ENCODE measurements around the gene UNC93B1. TPM values are rescaled to one million over a fixed set of nuclear protein-coding genes. Genes with fewer than 3 reads are reported as not detected.
A peak's percentile ranks its signal among the peaks of the same experiment; 100 is the strongest.

Gene UNC93B1
- total RNA-seq, 1 donor from 2014 or later: 0.86 TPM

DNA sequence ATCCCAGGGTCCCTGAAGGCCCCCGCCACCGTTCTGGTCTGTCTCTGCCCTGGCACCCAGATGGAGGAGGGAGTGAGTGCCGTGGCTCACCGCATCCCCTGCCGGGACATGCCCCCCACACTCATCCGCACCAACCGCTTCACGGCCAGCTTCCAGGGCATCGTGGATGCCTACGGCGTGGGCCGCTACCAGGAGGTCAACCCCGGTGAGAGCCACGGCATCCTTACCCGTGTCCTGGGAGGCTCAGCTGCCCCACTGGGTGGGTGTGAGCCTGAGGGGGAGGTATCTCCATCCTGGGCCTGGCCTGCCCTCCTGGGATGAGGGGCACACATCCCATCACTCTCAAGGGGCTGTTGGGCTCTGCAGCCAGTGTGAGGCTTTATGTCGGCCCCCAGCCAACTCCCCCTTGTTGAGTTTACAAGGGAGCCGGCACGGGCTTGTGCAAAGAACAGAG, 41.0 kb upstream of the UNC93B1 start:
- no peak for DNase-seq
- Mint-ChIP-seq H3K27ac (ENCODE audit: unreplicated experiment) (no peak overlapping the region), H3K27me3 (ENCODE audit: unreplicated experiment) (peaks cover 3% of the 10 kb centered on the region), H3K9me3 (ENCODE audit: unreplicated experiment) (peaks cover 3% of the 10 kb centered on the region), H3K36me3 (ENCODE audit: unreplicated experiment) (no peaks in the 10 kb centered on the region), H3K4me1 (ENCODE audit: low read depth, unreplicated experiment) (peaks cover under 1% of the 10 kb centered on the region), H3K4me3 (ENCODE audit: unreplicated experiment) (no peak overlapping the region)
- TF ChIP-seq, protein P1, sequence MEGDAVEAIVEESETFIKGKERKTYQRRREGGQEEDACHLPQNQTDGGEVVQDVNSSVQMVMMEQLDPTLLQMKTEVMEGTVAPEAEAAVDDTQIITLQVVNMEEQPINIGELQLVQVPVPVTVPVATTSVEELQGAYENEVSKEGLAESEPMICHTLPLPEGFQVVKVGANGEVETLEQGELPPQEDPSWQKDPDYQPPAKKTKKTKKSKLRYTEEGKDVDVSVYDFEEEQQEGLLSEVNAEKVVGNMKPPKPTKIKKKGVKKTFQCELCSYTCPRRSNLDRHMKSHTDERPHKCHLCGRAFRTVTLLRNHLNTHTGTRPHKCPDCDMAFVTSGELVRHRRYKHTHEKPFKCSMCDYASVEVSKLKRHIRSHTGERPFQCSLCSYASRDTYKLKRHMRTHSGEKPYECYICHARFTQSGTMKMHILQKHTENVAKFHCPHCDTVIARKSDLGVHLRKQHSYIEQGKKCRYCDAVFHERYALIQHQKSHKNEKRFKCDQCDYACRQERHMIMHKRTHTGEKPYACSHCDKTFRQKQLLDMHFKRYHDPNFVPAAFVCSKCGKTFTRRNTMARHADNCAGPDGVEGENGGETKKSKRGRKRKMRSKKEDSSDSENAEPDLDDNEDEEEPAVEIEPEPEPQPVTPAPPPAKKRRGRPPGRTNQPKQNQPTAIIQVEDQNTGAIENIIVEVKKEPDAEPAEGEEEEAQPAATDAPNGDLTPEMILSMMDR (IDR thresholded peaks at IDR 0.05; ENCODE audit: partially characterized antibody, unreplicated experiment): no peak

- Mint-ChIP-seq H3K27me3 (ENCODE audit: unreplicated experiment) (peaks cover 3% of the 10 kb centered on the region), H3K27ac (ENCODE audit: unreplicated experiment) (no peak overlapping the region), H3K9me3 (ENCODE audit: unreplicated experiment) (peaks cover 3% of the 10 kb centered on the region)
These were observed 40.4 kb upstream of the UNC93B1 start for GRCh38 chr11:68044145-68044813.

GRCh38 chr11:68043349-68044144, 39.6 kb upstream of the UNC93B1 start:
- Mint-ChIP-seq H3K4me1 (ENCODE audit: low read depth, unreplicated experiment) (peaks cover 2% of the 10 kb centered on the region), H3K36me3 (ENCODE audit: unreplicated experiment) (no peaks in the 10 kb centered on the region), H3K27me3 (ENCODE audit: unreplicated experiment) (peaks cover 3% of the 10 kb centered on the region), H3K9me3 (ENCODE audit: unreplicated experiment) (peaks cover 2% of the 10 kb centered on the region), H3K4me3 (ENCODE audit: unreplicated experiment) (no peak overlapping the region), H3K27ac (ENCODE audit: unreplicated experiment) (no peak overlapping the region)
- TF ChIP-seq, protein P1 (IDR thresholded peaks at IDR 0.05; ENCODE audit: partially characterized antibody, unreplicated experiment): no peak
- peak; percentile 68 for DNase-seq

More at GRCh38 chr11:68044145-68044813, 40.4 kb upstream of the UNC93B1 start:
- no peak overlapping the region for H3K4me3 Mint-ChIP-seq (ENCODE audit: unreplicated experiment)
- DNase-seq: no peak
- peaks cover 2% of the 10 kb centered on the region for H3K4me1 Mint-ChIP-seq (ENCODE audit: low read depth, unreplicated experiment)
- TF ChIP-seq, protein P1 (IDR thresholded peaks at IDR 0.05; ENCODE audit: partially characterized antibody, unreplicated experiment): no peak
- H3K36me3 Mint-ChIP-seq (ENCODE audit: unreplicated experiment): no peaks in the 10 kb centered on the region

DNA sequence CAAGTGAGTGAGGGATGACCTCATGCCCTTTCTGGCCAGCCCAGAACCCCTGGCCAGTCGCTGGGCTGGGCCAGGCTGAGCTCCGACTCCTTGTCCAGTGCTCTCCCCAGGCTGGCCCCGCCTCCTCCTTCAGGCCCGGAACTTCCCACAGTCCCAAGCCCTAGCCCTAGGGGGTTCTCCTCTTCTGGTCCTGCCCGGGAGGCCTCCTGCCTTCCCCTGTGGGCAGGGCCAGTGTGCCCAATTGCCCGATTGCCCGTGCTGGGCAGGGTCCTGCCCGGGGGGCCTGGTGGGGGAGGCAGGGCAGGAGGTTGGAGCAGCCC, 39.1 kb upstream of the UNC93B1 start:
- Mint-ChIP-seq H3K36me3 (ENCODE audit: unreplicated experiment) (no peaks in the 10 kb centered on the region), H3K27ac (ENCODE audit: unreplicated experiment) (no peak overlapping the region), H3K9me3 (ENCODE audit: unreplicated experiment) (peaks cover 2% of the 10 kb centered on the region), H3K4me3 (ENCODE audit: unreplicated experiment) (no peak overlapping the region), H3K4me1 (ENCODE audit: low read depth, unreplicated experiment) (peaks cover 2% of the 10 kb centered on the region), H3K27me3 (ENCODE audit: unreplicated experiment) (peaks cover 3% of the 10 kb centered on the region)
- no peak for DNase-seq
- TF ChIP-seq, protein P1 (IDR thresholded peaks at IDR 0.05; ENCODE audit: partially characterized antibody, unreplicated experiment): no peak

All from glutamatergic neuron (in vitro differentiated cells).